Right lobe of liver (tissue), 6 donors: ENCODE measurements around the gene GIPC2. TPM values are rescaled to one million over a fixed set of nuclear protein-coding genes. Genes with fewer than 3 reads are reported as not detected.

Experiments used
- ATAC-seq, 4 donors: fragments of 200-7000 bp; cut with Tn5 transposase; one replicate each; pipeline ENCODE4 v1.9.1; 2020; ENCODE audit warnings: mild to moderate bottlenecking in 4 of 4, moderate library complexity in 4 of 4
- DNase-seq, 3 donors: peaks; one replicate each; pipeline ENCODE4 v3.0.0-alpha.2; 2020
- H3K27ac ChIP-seq, 3 donors: fragments of 200-600 bp; one replicate each; pipeline ENCODE4 v1.8.0; 2022
- H3K27me3 ChIP-seq, 2 donors: fragments of 200-600 bp; one replicate each; pipeline ENCODE4 v1.8.0; 2022
- H3K36me3 ChIP-seq, 4 donors: fragments of 200-600 bp; sonication (generic) in 1 of 4; one replicate each; pipeline versions ENCODE4 v1.5.1 to v1.8.0; 2017 to 2022; ENCODE audit warnings: control low read depth in 1 of 4
- H3K4me1 ChIP-seq, 4 donors: fragments of 200-600 bp; sonication (generic) in 1 of 4; one replicate each; pipeline versions ENCODE4 v1.5.1 to v1.8.0; 2017 to 2022; ENCODE audit warnings: control low read depth in 1 of 4
- H3K4me3 ChIP-seq, 3 donors: fragments of 200-600 bp; one replicate each; pipeline ENCODE4 v1.8.0; 2022
- H3K9me3 ChIP-seq, 4 donors: fragments of 200-600 bp; sonication (generic) in 1 of 4; one replicate each; pipeline versions ENCODE4 v1.5.1 to v1.8.0; 2017 to 2022; ENCODE audit warnings: control low read depth in 1 of 4
- POLR2A ChIP-seq: fragments of 450-650 bp; IDR thresholded peaks from one replicate; pipeline ENCODE4 v1.6.1; 2017; ENCODE audit warnings: antibody characterized with exemption, mild to moderate bottlenecking
- WGBS: methylation state at CpG from one replicate; pipeline ENCODE4 v1.1.6; 2018; ENCODE audit warnings: low coverage, low lambda C conversion rate; ENCODE audit not compliant: insufficient coverage; ENCODE audit errors: missing lambda C conversion rate; 5-methylcytosine and 5-hydroxymethylcytosine counted together
- intact Hi-C, 2 donors: fragments of 100-400 bp; cut with DNase I; formaldehyde crosslinking; loops; one replicate each; pipeline versions ENCODE4 v1.11.2 to v1.14.1; 2022
- total RNA-seq, 6 experiments: library from RNA; depleted of rRNA in 2 of 6; stranded (reverse); fragments of >200 nt in 2 of 6; fragmentation: NEBNext Ultra II Directional in 3 of 6; extraction: Animal tissue kit (Norgen Biotek cat#: 25700) in 3 of 6; gene quantifications; one replicate each; pipeline versions ENCODE4 v1.1.0 to v1.2.4, GENCODE V29; 2016 to 2023
- TF ChIP-seq, protein P1 (sequence below), 4 donors: fragments of 200-600 bp in 3 of 4; fragments of 450-650 bp in 1 of 4; IDR thresholded peaks; one replicate each; pipeline versions ENCODE4 v1.5.1 to v1.8.0; 2016 to 2022; ENCODE audit warnings: antibody characterized with exemption in 4 of 4, mild to moderate bottlenecking in 2 of 4
- donor health status: DM: no; HTN: yes; CAD: no.
- donor health status: DM: no; HTN: no; CAD: no.
- donor health status: DM: no; HTN: no; CAD: no.
- donor health status: DM: no; HTN: yes; CAD: no.
- donor health status: DM: no; HTN: yes; CAD: no.

The GIPC2 gene
- total RNA-seq, 6 experiments from 2014 or later = 4.7 to 9.8 (median 7.0) TPM

GRCh38 chr1:78089010-78089409 is 43.2 kb downstream of the GIPC2 start:
- TF ChIP-seq, protein P1, sequence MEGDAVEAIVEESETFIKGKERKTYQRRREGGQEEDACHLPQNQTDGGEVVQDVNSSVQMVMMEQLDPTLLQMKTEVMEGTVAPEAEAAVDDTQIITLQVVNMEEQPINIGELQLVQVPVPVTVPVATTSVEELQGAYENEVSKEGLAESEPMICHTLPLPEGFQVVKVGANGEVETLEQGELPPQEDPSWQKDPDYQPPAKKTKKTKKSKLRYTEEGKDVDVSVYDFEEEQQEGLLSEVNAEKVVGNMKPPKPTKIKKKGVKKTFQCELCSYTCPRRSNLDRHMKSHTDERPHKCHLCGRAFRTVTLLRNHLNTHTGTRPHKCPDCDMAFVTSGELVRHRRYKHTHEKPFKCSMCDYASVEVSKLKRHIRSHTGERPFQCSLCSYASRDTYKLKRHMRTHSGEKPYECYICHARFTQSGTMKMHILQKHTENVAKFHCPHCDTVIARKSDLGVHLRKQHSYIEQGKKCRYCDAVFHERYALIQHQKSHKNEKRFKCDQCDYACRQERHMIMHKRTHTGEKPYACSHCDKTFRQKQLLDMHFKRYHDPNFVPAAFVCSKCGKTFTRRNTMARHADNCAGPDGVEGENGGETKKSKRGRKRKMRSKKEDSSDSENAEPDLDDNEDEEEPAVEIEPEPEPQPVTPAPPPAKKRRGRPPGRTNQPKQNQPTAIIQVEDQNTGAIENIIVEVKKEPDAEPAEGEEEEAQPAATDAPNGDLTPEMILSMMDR (IDR thresholded peaks at IDR 0.05) = no peak
- no peak for TF ChIP-seq POLR2A
- Histone ChIP-seq H3K27ac (peak overlapping the region in 1 of 3 donors; percentile 20), H3K4me1 (peaks cover 0 to 6% (median 3%) of the 10 kb centered on the region in 4 donors)

DNA sequence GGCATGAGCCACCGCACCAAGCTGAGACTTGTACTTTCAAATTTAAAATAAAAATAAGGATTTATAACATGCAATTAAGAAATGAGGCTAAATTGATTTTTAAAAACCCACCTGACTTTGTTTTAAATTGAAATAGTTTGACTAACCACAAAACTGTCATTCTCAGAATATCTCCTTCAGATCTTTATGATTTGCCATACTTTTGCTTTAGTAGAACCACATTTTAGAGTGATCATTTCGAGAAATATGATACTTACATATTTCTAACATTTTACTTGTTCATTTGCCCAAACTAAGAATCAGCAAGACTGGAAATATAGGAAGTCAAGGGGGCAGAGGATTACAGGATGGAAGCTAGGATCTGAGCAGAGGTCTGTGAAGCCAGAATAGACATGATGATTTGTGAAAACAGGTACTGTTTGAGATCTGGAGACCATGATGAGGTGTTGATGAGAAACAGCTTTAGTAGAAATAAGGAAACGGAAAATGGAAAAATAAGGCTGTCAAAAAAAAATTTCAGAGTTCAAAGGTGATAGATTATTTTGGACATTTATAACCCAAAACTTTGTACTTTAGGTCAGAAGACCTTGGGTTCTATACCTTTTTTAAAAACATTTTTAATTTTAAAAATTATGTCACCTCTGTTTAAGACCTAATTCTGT is 44.8 kb downstream of the GIPC2 start:
- 76% methylated on average over 3 of the region's 3 CpGs for WGBS
- DNase-seq (no peak), ATAC-seq (no peak)
- no peak overlapping the region for H3K4me3 ChIP-seq
- H3K27ac ChIP-seq = no peak overlapping the region
- H3K36me3 ChIP-seq = no peaks in the 10 kb centered on the region
- no peaks in the 10 kb centered on the region for H3K27me3 ChIP-seq
- H3K9me3 ChIP-seq = no peaks in the 10 kb centered on the region
- H3K4me1 ChIP-seq = peaks cover 0 to 6% (median 3%) of the 10 kb centered on the region in 4 donors
- intact Hi-C loops = no loop called here
- TF ChIP-seq POLR2A = no peak
- TF ChIP-seq, protein P1 (IDR thresholded peaks at IDR 0.05) = no peak

More at GRCh38 chr1:78089010-78089409, 43.2 kb downstream of the GIPC2 start:
- ATAC-seq (peak; percentile 96 to 100 (median 100)), DNase-seq (peak in 1 of 3 donors; percentile 51)
- 53% methylated on average over 3 of the region's 3 CpGs for WGBS
- Histone ChIP-seq H3K9me3 (no peaks in the 10 kb centered on the region), H3K36me3 (no peaks in the 10 kb centered on the region), H3K27me3 (no peaks in the 10 kb centered on the region), H3K4me3 (no peak overlapping the region)
- intact Hi-C loops = no loop called here

DNA sequence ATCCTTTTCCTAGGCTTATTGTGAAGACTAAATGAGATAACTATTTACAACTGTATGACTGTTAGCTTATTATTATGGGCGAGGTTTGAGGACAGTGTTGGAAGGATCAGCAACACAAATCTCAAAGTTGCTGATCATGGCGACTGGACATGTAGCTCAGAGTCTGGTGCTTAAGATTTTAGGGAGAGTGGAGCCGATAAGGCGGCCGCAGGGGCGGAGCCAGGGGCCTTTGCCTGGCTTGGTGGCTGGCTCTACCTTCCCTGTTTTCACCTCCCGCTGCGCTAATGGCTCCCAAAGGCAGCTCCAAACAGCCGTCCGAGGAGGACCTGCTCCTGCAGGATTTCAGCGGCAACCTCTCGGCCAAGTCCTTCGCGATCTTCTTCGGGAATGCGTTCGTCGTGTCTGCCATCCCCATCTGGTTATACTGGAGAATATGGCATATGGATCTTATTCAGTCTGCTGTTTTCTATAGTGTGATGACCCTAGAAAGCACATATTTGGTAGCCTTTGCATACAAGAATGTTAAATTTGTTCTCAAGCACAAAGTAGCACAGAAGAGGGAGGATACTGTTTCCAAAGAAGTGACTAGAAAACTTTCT is 45.5 kb downstream of the GIPC2 start:
- intact Hi-C loops = no loop called here
- ATAC-seq (no peak), DNase-seq (no peak)
- no peak overlapping the region for H3K4me3 ChIP-seq
- peaks cover 0 to 6% (median 3%) of the 10 kb centered on the region in 4 donors for H3K4me1 ChIP-seq
- no peaks in the 10 kb centered on the region for H3K36me3 ChIP-seq
- no peaks in the 10 kb centered on the region for H3K27me3 ChIP-seq
- 95% methylated on average over 13 of the region's 18 CpGs for WGBS
- TF ChIP-seq, protein P1 (IDR thresholded peaks at IDR 0.05) = no peak
- no peak for TF ChIP-seq POLR2A
- H3K27ac ChIP-seq = no peak overlapping the region
- no peaks in the 10 kb centered on the region for H3K9me3 ChIP-seq

GRCh38 chr1:78091886-78092285 is 46.1 kb downstream of the GIPC2 start:
- TF ChIP-seq, protein P1 (IDR thresholded peaks at IDR 0.05) = no peak
- TF ChIP-seq POLR2A = no peak
- DNase-seq (no peak), ATAC-seq (no peak)
- peaks cover 0 to 6% (median 3%) of the 10 kb centered on the region in 4 donors for H3K4me1 ChIP-seq
- WGBS = 81% methylated on average over 3 of the region's 3 CpGs
- no peak overlapping the region for H3K27ac ChIP-seq
- no peak overlapping the region for H3K4me3 ChIP-seq
- intact Hi-C loops = no loop called here
- H3K27me3 ChIP-seq = no peaks in the 10 kb centered on the region
- H3K36me3 ChIP-seq = no peaks in the 10 kb centered on the region
- H3K9me3 ChIP-seq = no peaks in the 10 kb centered on the region
